Right lobe of liver (tissue), 4 donors: ENCODE measurements around the gene ELAC1.

ENCODE experiments used
- POLR2A ChIP-seq: fragments of 450-650 bp; IDR thresholded peaks from one replicate; pipeline ENCODE4 v1.6.1; 2017; ENCODE audit warnings: antibody characterized with exemption, mild to moderate bottlenecking
- TF ChIP-seq, protein P1 (sequence below), 4 donors: fragments of 200-600 bp in 3 of 4; fragments of 450-650 bp in 1 of 4; IDR thresholded peaks; one replicate each; pipeline versions ENCODE4 v1.5.1 to v1.8.0; 2016 to 2022; ENCODE audit warnings: antibody characterized with exemption in 4 of 4, mild to moderate bottlenecking in 2 of 4
- donor health status: DM: no; HTN: no; CAD: no.
- donor health status: DM: no; HTN: no; CAD: no.
- donor health status: DM: no; HTN: yes; CAD: no.

DNA sequence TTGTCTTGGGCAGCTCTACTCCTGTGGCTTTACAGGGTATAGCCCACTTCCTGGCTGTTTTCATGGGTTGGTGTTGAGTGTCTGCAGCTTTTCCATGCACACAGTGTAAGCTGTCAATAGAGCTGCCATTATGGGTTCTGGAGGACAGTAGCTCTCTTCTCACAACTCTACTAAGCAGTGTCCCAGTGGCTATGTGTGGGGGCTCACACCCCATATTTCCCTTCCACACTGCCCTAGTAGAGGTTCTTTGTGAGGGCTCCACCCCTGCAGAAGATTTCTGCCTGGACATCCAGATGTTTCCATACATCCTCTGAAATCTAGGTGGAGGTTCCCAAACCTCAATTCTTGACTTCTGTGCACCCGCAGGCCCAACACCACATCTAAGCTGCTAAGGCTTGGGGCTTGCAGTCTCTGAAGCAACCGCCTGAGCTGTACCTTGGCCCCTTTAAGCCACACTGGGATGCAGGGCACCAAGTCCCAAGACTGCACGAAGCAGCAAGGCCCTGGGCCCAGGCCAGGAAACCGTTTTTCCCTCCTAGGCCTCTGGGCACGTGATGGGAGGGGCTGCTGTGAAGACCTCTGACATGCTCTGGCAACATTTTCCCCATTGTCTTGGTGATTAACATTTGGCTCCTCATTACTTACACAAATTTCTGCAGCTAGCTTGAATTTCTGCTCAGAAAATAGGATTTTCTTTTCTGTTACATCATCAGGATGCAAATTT is 9.4 kb downstream of the ELAC1 start:
- TF ChIP-seq, protein P1, sequence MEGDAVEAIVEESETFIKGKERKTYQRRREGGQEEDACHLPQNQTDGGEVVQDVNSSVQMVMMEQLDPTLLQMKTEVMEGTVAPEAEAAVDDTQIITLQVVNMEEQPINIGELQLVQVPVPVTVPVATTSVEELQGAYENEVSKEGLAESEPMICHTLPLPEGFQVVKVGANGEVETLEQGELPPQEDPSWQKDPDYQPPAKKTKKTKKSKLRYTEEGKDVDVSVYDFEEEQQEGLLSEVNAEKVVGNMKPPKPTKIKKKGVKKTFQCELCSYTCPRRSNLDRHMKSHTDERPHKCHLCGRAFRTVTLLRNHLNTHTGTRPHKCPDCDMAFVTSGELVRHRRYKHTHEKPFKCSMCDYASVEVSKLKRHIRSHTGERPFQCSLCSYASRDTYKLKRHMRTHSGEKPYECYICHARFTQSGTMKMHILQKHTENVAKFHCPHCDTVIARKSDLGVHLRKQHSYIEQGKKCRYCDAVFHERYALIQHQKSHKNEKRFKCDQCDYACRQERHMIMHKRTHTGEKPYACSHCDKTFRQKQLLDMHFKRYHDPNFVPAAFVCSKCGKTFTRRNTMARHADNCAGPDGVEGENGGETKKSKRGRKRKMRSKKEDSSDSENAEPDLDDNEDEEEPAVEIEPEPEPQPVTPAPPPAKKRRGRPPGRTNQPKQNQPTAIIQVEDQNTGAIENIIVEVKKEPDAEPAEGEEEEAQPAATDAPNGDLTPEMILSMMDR (IDR thresholded peaks at IDR 0.05) = no peak
- no peak for TF ChIP-seq POLR2A
